SK-N-SH (cell line): ENCODE data around the gene DNMT3A. TPM values are rescaled to one million over a fixed set of nuclear protein-coding genes. Genes with fewer than 3 reads are reported as not detected.

Experiments
- CTCF ChIA-PET: fragments of 300-600, 350-600 bp; formaldehyde crosslinking; extraction: SDS; loops from one replicate; lab custom pipeline; 2021; lab: Yijun Ruan, JAX
- POLR2A ChIA-PET: fragments of 350-600 bp; sonication (Branson Sonifier 250); formaldehyde crosslinking; extraction: SDS; loops from one replicate; lab custom pipeline; 2020; ENCODE audit warnings: antibody characterized with exemption, inconsistent platforms; lab: Yijun Ruan, JAX
- DNase-seq: peaks from one replicate; pipeline ENCODE4 v3.0.0; 2012
- H2AFZ ChIP-seq: fragments of 200-600 bp; sonication (generic); 2 replicates; pipeline ENCODE4 v1.8.1; 2016; ENCODE audit warnings: antibody characterized with exemption, mild to moderate bottlenecking, low read depth
- H3F3A ChIP-seq: fragments of 200-600 bp; sonication (generic); replicated peaks from 2 replicates; pipeline ENCODE3; 2016; ENCODE audit warnings: antibody characterized with exemption, mild to moderate bottlenecking; ENCODE audit not compliant: insufficient read depth
- H3K27ac ChIP-seq, 2 experiments: fragments of 200-500 bp in 1 of 2; fragments of 200-600 bp in 1 of 2; sonication (Bioruptor generic) in 1 of 2; sonication (generic), shearing (Covaris generic) in 1 of 2; 2 replicates each; pipeline versions ENCODE4 v1.5.1 to v1.6.1; 2014 to 2016; ENCODE audit warnings: low read depth in 2 of 2, inconsistent platforms in 1 of 2, low read length in 1 of 2, mild to moderate bottlenecking in 1 of 2, mixed read lengths in 1 of 2
- H3K27me3 ChIP-seq: fragments of 200-600 bp; sonication (generic), shearing (Covaris generic); 2 replicates; pipeline ENCODE4 v1.6.1; 2016; ENCODE audit warnings: mixed run types; ENCODE audit not compliant: insufficient read depth
- H3K36me3 ChIP-seq, 2 experiments: fragments of 200-500 bp in 1 of 2; fragments of 200-600 bp in 1 of 2; sonication (Bioruptor generic) in 1 of 2; sonication (generic) in 1 of 2; replicated peaks in 1 of 2; 2 replicates each; pipeline versions ENCODE3 to v1.5.1; 2014 to 2016; ENCODE audit warnings: low read length in 1 of 2, mild to moderate bottlenecking in 1 of 2; ENCODE audit not compliant: insufficient read depth in 2 of 2, control insufficient read depth in 1 of 2
- H3K4me1 ChIP-seq, 2 experiments: fragments of 200-500 bp in 1 of 2; fragments of 200-600 bp in 1 of 2; sonication (Bioruptor generic) in 1 of 2; sonication (generic), shearing (Covaris generic) in 1 of 2; 2 replicates each; pipeline versions ENCODE4 v1.5.1 to v1.6.1; 2014 to 2016; ENCODE audit warnings: low read depth in 1 of 2, low read length in 1 of 2, mixed run types in 1 of 2; ENCODE audit not compliant: insufficient read depth in 2 of 2, control insufficient read depth in 1 of 2
- H3K4me2 ChIP-seq: fragments of 200-600 bp; sonication (generic), shearing (Covaris generic); 2 replicates; pipeline ENCODE4 v1.6.1; 2017; ENCODE audit warnings: mixed run types
- H3K4me3 ChIP-seq, 2 experiments: fragments of 200-500 bp in 1 of 2; fragments of 200-600 bp in 1 of 2; sonication (Bioruptor generic) in 1 of 2; sonication (generic), shearing (Covaris generic) in 1 of 2; 2 replicates each; pipeline versions ENCODE4 v1.5.1 to v1.8.1; 2014 to 2016; ENCODE audit warnings: low read depth in 2 of 2, inconsistent platforms in 1 of 2, low read length in 1 of 2, mild to moderate bottlenecking in 1 of 2, mixed read lengths in 1 of 2, moderate library complexity in 1 of 2
- H3K79me2 ChIP-seq: fragments of 200-600 bp; sonication (generic); 2 replicates; pipeline ENCODE4 v1.8.1; 2017; ENCODE audit warnings: mild to moderate bottlenecking; ENCODE audit not compliant: insufficient read depth
- H3K9ac ChIP-seq: fragments of 200-600 bp; sonication (generic); 2 replicates; pipeline ENCODE4 v1.6.1; 2017; ENCODE audit warnings: mixed run types
- H3K9me2 ChIP-seq: fragments of 200-600 bp; sonication (generic); 2 replicates; pipeline ENCODE4 v1.6.1; 2017; ENCODE audit warnings: mixed run types
- H3K9me3 ChIP-seq: fragments of 200-600 bp; sonication (generic); 2 replicates; pipeline ENCODE4 v1.6.1; 2017; ENCODE audit warnings: mixed run types, mild to moderate bottlenecking, moderate library complexity
- H4K20me1 ChIP-seq: fragments of 200-600 bp; sonication (generic); 2 replicates; pipeline ENCODE4 v1.6.1; 2017; ENCODE audit warnings: mild to moderate bottlenecking, mixed run types; ENCODE audit not compliant: insufficient read depth
- CHD2 ChIP-seq: fragments of 150-350 bp; IDR thresholded peaks from 2 replicates; pipeline ENCODE4 v1.6.1; 2018; ENCODE audit warnings: low read length; ENCODE audit not compliant: partially characterized antibody
- FOSL2 ChIP-seq: IDR thresholded peaks from 2 replicates; pipeline ENCODE4 v1.4.0; 2012; ENCODE audit warnings: low read depth, mild to moderate bottlenecking, moderate library complexity, borderline replicate concordance
- FOXM1 ChIP-seq: IDR thresholded peaks from 2 replicates; pipeline ENCODE4 v1.4.0; 2012; ENCODE audit warnings: low read depth, mild to moderate bottlenecking
- NRF1 ChIP-seq: IDR thresholded peaks from 2 replicates; pipeline ENCODE4 v1.6.1; 2012; ENCODE audit warnings: low read depth, mild to moderate bottlenecking, low read length
- POLR2AphosphoS5 ChIP-seq: IDR thresholded peaks from 2 replicates; pipeline ENCODE4 v1.6.1; 2012; ENCODE audit warnings: low read depth, low read length
- REST ChIP-seq: IDR thresholded peaks from 2 replicates; pipeline ENCODE4 v1.6.1; 2012; ENCODE audit warnings: mild to moderate bottlenecking, low read depth, low read length, moderate library complexity
- RFX5 ChIP-seq: IDR thresholded peaks from 2 replicates; pipeline ENCODE4 v1.6.1; 2012; ENCODE audit warnings: mild to moderate bottlenecking, improper control_type of control experiment, low read length
- RXRA ChIP-seq: IDR thresholded peaks from 2 replicates; pipeline ENCODE4 v1.4.0; 2012; ENCODE audit warnings: low read depth, mild to moderate bottlenecking, borderline replicate concordance
- USF2 ChIP-seq: fragments of 150-350 bp; IDR thresholded peaks from 2 replicates; pipeline ENCODE4 v1.6.1; 2017; ENCODE audit warnings: antibody characterized with exemption, low read length, low read depth, borderline replicate concordance
- ZBTB33 ChIP-seq: IDR thresholded peaks from 2 replicates; pipeline ENCODE4 v1.4.0; 2012; ENCODE audit warnings: low read depth, borderline replicate concordance
- WGBS: methylation state at CpG from one replicate; pipeline ENCODE4 v1.1.6; 2017; ENCODE audit warnings: low lambda C conversion rate; 5-methylcytosine and 5-hydroxymethylcytosine counted together
- polyA plus RNA-seq, 3 experiments: library from polyadenylated mRNA; depleted of rRNA; stranded (reverse); fragments of >200 nt; gene quantifications; 2 replicates each; pipeline ENCODE4 v1.2.3, GENCODE V29; 2012

DNMT3A gene
- polyA plus RNA-seq, 1 of the 3 experiments (the other 2 are of a cell fraction) = 5.6 TPM

GRCh38 chr2:25378731-25379490, 37.2 kb upstream of the DNMT3A start:
- Histone ChIP-seq H3K4me3 (no peak overlapping the region), H3K9me2 (no peaks in the 10 kb centered on the region), H3K9ac (no peak overlapping the region), H4K20me1 (no peaks in the 10 kb centered on the region), H3K36me3 (no peaks in the 10 kb centered on the region), H2AFZ (no peak overlapping the region), H3K79me2 (no peaks in the 10 kb centered on the region), H3K4me2 (no peak overlapping the region), H3K27ac (no peak overlapping the region), H3K9me3 (no peaks in the 10 kb centered on the region), H3F3A (no peaks in the 10 kb centered on the region), H3K4me1 (peaks cover 5 to 19% of the 10 kb centered on the region in 2 experiments; a peak in 3 of 4 replicates), H3K27me3 (no peaks in the 10 kb centered on the region)
- no peak for DNase-seq
- POLR2A ChIA-PET = no interaction called here
- CTCF ChIA-PET = interaction anchor here (5.0 to 7.4 kb wide), 2 partner anchors 9 to 17 kb away, joined by 71 to 72 read pairs; no protein-coding TSS in a partner anchor
- TF ChIP-seq REST (no peak), FOSL2 (no peak), RXRA (no peak), POLR2AphosphoS5 (no peak), FOXM1 (no peak), NRF1 (no peak), ZBTB33 (no peak)
- WGBS = 85% methylated on average over 10 of the region's 10 CpGs

- POLR2A ChIA-PET = interaction anchor here (1.4 kb wide), 1 partner anchor 87 kb away, joined by 3 read pairs; no protein-coding TSS in a partner anchor
- H3K27me3 ChIP-seq = no peaks in the 10 kb centered on the region
- no peaks in the 10 kb centered on the region for H3K36me3 ChIP-seq
- H3K9me2 ChIP-seq = no peaks in the 10 kb centered on the region
- 94% methylated on average over 20 of the region's 22 CpGs for WGBS
- peak overlapping the region in 1 of 2 experiments; percentile 70; a peak in 1 of 4 replicates for H3K27ac ChIP-seq
- no peak overlapping the region for H2AFZ ChIP-seq
- H3K9me3 ChIP-seq = no peaks in the 10 kb centered on the region
- no peak overlapping the region for H3K4me2 ChIP-seq
- peaks cover 5 to 27% of the 10 kb centered on the region in 2 experiments; a peak in 3 of 4 replicates for H3K4me1 ChIP-seq
- H4K20me1 ChIP-seq = no peaks in the 10 kb centered on the region
- H3K79me2 ChIP-seq = no peaks in the 10 kb centered on the region
- no peak for TF ChIP-seq USF2
- no peak for TF ChIP-seq RFX5
- TF ChIP-seq CHD2 = no peak
- no peak for TF ChIP-seq FOXM1
- TF ChIP-seq ZBTB33 = no peak
- no peak for DNase-seq
- CTCF ChIA-PET = interaction anchor here (0.8 to 7.4 kb wide), 20 partner anchors 10 to 311 kb away, joined by 3 to 72 read pairs (median 10); partner anchors contain the start of genes DNMT3A and DTNB
- H3K9ac ChIP-seq = no peak overlapping the region
- H3K4me3 ChIP-seq = no peak overlapping the region
- no peaks in the 10 kb centered on the region for H3F3A ChIP-seq
Observed at GRCh38 chr2:25377822-25378421, 36.2 kb upstream of the DNMT3A start.
